ENCODE data around the gene L1CAM. TPM values are rescaled to one million over a fixed set of nuclear protein-coding genes. Genes with fewer than 3 reads are reported as not detected.

The L1CAM gene
- total RNA-seq (2022; extraction: Qiagen RNA extraction), result 16.6 to 21.9 TPM (median 18.2 TPM) in 5 replicates

GRCh38 chrX:153885968-153886903, at the start of gene L1CAM:
Gene L1CAM, minus strand, starts transcription at chrX:153886173. Its CDS starts 10,337 bp downstream, at chrX:153875836.

GRCh38 chrX:153934762-153935325, 48.9 kb upstream of the L1CAM start, which contains the start of gene NAA10:
Gene NAA10, minus strand, starts transcription at chrX:153935037. Its CDS starts 133 bp downstream, at chrX:153934904.

DNA sequence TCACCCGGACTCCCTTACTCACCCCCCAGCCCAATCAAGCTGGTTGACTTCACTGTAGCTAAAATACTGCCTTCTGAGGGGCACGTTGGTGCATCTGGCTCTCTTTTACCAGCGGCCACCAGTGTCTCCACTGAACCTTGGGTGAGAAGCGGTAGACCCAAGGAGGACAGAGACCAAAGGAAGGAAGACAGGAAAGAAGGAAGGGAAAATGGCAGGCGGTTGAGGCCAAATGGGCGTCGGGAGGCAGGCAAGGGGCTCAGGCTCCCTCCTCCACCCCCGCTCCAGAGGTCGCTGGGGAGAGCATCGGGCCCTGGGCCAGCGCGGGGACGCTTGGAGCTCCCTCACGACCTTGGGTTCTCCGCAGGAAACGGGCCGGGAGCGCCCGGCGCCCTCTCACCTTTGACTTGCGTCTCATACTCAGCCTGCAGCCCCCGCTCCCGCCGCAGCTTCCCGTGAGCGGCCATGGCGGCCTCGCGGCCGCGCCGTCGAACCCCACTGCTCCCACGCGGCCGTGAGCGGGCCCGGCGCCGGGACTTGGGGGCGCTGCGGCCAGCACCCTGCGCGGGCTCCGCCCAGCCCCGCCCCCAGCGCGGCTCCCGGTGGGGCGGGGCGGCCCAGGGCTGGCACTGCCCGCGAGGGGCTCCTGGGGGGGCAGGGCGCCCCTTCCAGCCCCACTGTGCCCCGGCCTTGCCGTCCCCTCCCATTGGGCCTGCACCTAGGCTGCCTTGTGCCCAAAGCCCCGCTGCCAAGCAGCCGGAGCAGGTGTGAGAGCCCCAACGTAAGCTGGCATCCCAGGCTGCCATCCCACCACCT, 40.0 kb upstream of the L1CAM start, which contains the start of gene ARHGAP4:
Gene ARHGAP4, minus strand, starts transcription at position 526 of the 813 bp plus-strand sequence. Its CDS starts 62 bp downstream, at position 464.

GRCh38 chrX:153903991-153904957, 18.3 kb upstream of the L1CAM start, which contains the start of gene AVPR2:
Gene AVPR2, plus strand, starts transcription at chrX:153904673. Its CDS starts 473 bp downstream, at chrX:153905146.

GRCh38 chrX:153829799-153830639, 56.0 kb downstream of the L1CAM start, which contains the start of gene PDZD4:
Gene PDZD4, minus strand, starts transcription at chrX:153830544. Its CDS starts 246 bp downstream, at chrX:153830298.

Other genes with a start within 250 kb of the L1CAM start
- 0.89 to 1.9 TPM (median 1.4 TPM) in 5 replicates for gene DUSP9, start 239.0 kb downstream of the L1CAM start, total RNA-seq (2022; extraction: Qiagen RNA extraction)
- 0.12 to 0.60 TPM (median 0.23 TPM) in 4 of 5 replicates, not detected in the other for gene PNCK, start 212.4 kb downstream of the L1CAM start, total RNA-seq (2022; extraction: Qiagen RNA extraction)
- 9.7 to 13.5 TPM (median 12.0 TPM) in 5 replicates for gene SLC6A8, start 198.2 kb downstream of the L1CAM start, total RNA-seq (2022; extraction: Qiagen RNA extraction)
- gene BCAP31, start 161.8 kb downstream of the L1CAM start, total RNA-seq (2022; extraction: Qiagen RNA extraction), result 352 to 443 TPM (median 371 TPM) in 5 replicates
- gene ABCD1, start 161.3 kb downstream of the L1CAM start, total RNA-seq (2022; extraction: Qiagen RNA extraction), result 2.8 to 4.1 TPM (median 4.1 TPM) in 5 replicates
- 2.1 to 4.7 TPM (median 3.3 TPM) in 5 replicates for gene PLXNB3, start 121.9 kb downstream of the L1CAM start, total RNA-seq (2022; extraction: Qiagen RNA extraction)
- 0.36 to 0.48 TPM in 2 of 5 replicates, not detected in the others for gene SRPK3, start 105.1 kb downstream of the L1CAM start, total RNA-seq (2022; extraction: Qiagen RNA extraction)
- 60.5 to 64.9 TPM (median 61.8 TPM) in 5 replicates for gene IDH3G, start 91.8 kb downstream of the L1CAM start, total RNA-seq (2022; extraction: Qiagen RNA extraction)
- gene SSR4, start 91.5 kb downstream of the L1CAM start, total RNA-seq (2022; extraction: Qiagen RNA extraction), result 383 to 440 TPM (median 400 TPM) in 5 replicates
- 2.9 to 4.3 TPM (median 3.7 TPM) in 5 replicates for gene PDZD4, start 55.6 kb downstream of the L1CAM start, total RNA-seq (2022; extraction: Qiagen RNA extraction)
- 0.11 to 0.22 TPM in 2 of 5 replicates, not detected in the others for gene AVPR2, start 18.5 kb upstream of the L1CAM start, total RNA-seq (2022; extraction: Qiagen RNA extraction)
- gene ARHGAP4, start 40.1 kb upstream of the L1CAM start, total RNA-seq (2022; extraction: Qiagen RNA extraction), result 0.91 to 2.2 TPM (median 1.9 TPM) in 5 replicates
- gene NAA10, start 48.9 kb upstream of the L1CAM start, total RNA-seq (2022; extraction: Qiagen RNA extraction), result 201 to 244 TPM (median 219 TPM) in 5 replicates
- gene RENBP, start 58.5 kb upstream of the L1CAM start, total RNA-seq (2022; extraction: Qiagen RNA extraction), result 0.19 TPM in 2 of 5 replicates, not detected in the others
- gene HCFC1, start 85.6 kb upstream of the L1CAM start, total RNA-seq (2022; extraction: Qiagen RNA extraction), result 31.5 to 41.8 TPM (median 37.1 TPM) in 5 replicates
- 4.3 to 7.9 TPM (median 6.0 TPM) in 5 replicates for gene TMEM187, start 86.6 kb upstream of the L1CAM start, total RNA-seq (2022; extraction: Qiagen RNA extraction)
- gene IRAK1, start 133.7 kb upstream of the L1CAM start, total RNA-seq (2022; extraction: Qiagen RNA extraction), result 191 to 225 TPM (median 216 TPM) in 5 replicates
- gene MECP2, start 211.5 kb upstream of the L1CAM start, total RNA-seq (2022; extraction: Qiagen RNA extraction), result 15.1 to 22.0 TPM (median 18.8 TPM) in 5 replicates